GM12878 (cell line): ENCODE results near the gene PADI2. TPM values are rescaled to one million over a fixed set of nuclear protein-coding genes. Genes with fewer than 3 reads are reported as not detected.

ENCODE experiments used
- BMI1 ChIP-seq: fragments of 450-650 bp; IDR thresholded peaks from 2 replicates; pipeline ENCODE4 v1.6.1; 2016; ENCODE audit warnings: mild to moderate bottlenecking, moderate library complexity, borderline replicate concordance
- BRCA1 ChIP-seq: IDR thresholded peaks from 2 replicates; pipeline ENCODE4 v1.6.1; 2011; ENCODE audit warnings: low read depth, low read length, improper control_type of control experiment
- CHD1 ChIP-seq: IDR thresholded peaks from 2 replicates; pipeline ENCODE4 v1.6.1; 2012; ENCODE audit warnings: low read depth, low read length, improper control_type of control experiment
- GATAD2B ChIP-seq: fragments of 450-650 bp; conservative IDR thresholded peaks from 2 replicates; pipeline ENCODE4 v1.6.1; 2017; ENCODE audit warnings: low read depth, mild to moderate bottlenecking, moderate library complexity
- JUNB ChIP-seq: IDR thresholded peaks from 2 replicates; pipeline ENCODE4 v1.6.1; 2016; ENCODE audit warnings: antibody characterized with exemption, mild to moderate bottlenecking
- NRF1 ChIP-seq: conservative IDR thresholded peaks from 2 replicates; pipeline ENCODE4 v1.6.1; 2011; ENCODE audit warnings: mild to moderate bottlenecking, low read depth, low read length, improper control_type of control experiment
- PBX3 ChIP-seq: IDR thresholded peaks from 2 replicates; pipeline ENCODE4 v1.6.1; 2011; ENCODE audit warnings: mild to moderate bottlenecking, low read depth, low read length, moderate library complexity; ENCODE audit not compliant: insufficient replicate concordance
- PKNOX1 ChIP-seq: fragments of 450-650 bp; IDR thresholded peaks from 2 replicates; pipeline ENCODE4 v1.6.1; 2016; ENCODE audit warnings: mild to moderate bottlenecking
- RELA ChIP-seq: fragments of 450-650 bp; IDR thresholded peaks from 2 replicates; pipeline ENCODE4 v1.8.0; 2014; ENCODE audit warnings: borderline replicate concordance; ENCODE audit not compliant: partially characterized antibody
- RFX5 ChIP-seq: IDR thresholded peaks from 2 replicates; pipeline ENCODE4 v1.6.1; 2011; ENCODE audit warnings: low read depth, low read length, improper control_type of control experiment
- SIN3A ChIP-seq: IDR thresholded peaks from 2 replicates; pipeline ENCODE4 v1.6.1; 2012; ENCODE audit warnings: low read depth, low read length, improper control_type of control experiment
- TCF12 ChIP-seq: IDR thresholded peaks from 2 replicates; pipeline ENCODE4 v1.6.1; 2011; ENCODE audit warnings: low read depth, mild to moderate bottlenecking, low read length
- polyA plus RNA-seq, 11 experiments: library from polyadenylated mRNA; depleted of rRNA in 4 of 11; unstranded in 6 of 11; stranded (reverse) in 5 of 11; fragments of >200 nt; fragmentation: Nextera tagmentation in 4 of 11; fragmentation: Illumina TruSeq in 1 of 11; extraction: Ambion mirVana in 4 of 11; extraction: Trizol in 1 of 11; gene quantifications; 1 replicate in 1 of 11; 2 replicates in 10 of 11; pipeline versions ENCODE4 v1.2.1 to v1.2.3, GENCODE V29; 2011 to 2016; ENCODE audit warnings: inconsistent platforms in 2 of 11, missing spikeins in 2 of 11, low read depth in 1 of 11
- total RNA-seq, 4 experiments: library from RNA; depleted of rRNA in 3 of 4; stranded (reverse); fragments of >200 nt in 3 of 4; fragmentation: Illumina TruSeq in 1 of 4; extraction: Trizol in 1 of 4; gene quantifications; 2 replicates each; pipeline versions ENCODE4 v1.2.1 to v1.2.3, GENCODE V29; 2013 to 2021

Gene PADI2
- total and polyA plus RNA-seq, 10 of the 15 experiments (the other 5 are each of a cell fraction or from before 2014, with no cell fraction given) = 0.05 to 3.0 (median 0.10) TPM; not detected in 1

- TF ChIP-seq CHD1 = no peak
- no peak for TF ChIP-seq JUNB
- TF ChIP-seq RFX5 = no peak
- TF ChIP-seq GATAD2B = no peak
- TF ChIP-seq PBX3 = no peak
- no peak for TF ChIP-seq SIN3A
- TF ChIP-seq BRCA1 = no peak
- TF ChIP-seq PKNOX1 = no peak
- TF ChIP-seq RELA = no peak
- TF ChIP-seq NRF1 = no peak
- no peak for TF ChIP-seq BMI1
- TF ChIP-seq TCF12 = no peak
Measured at GRCh38 chr1:17068789-17069188, 50.5 kb downstream of the PADI2 start (continued).
